ENCODE results near the gene RSPRY1. TPM values are rescaled to one million over a fixed set of nuclear protein-coding genes. Genes with fewer than 3 reads are reported as not detected.

Gene RSPRY1
- polyA plus RNA-seq, 4 donors, result 12.4 to 43.9 (median 17.2) TPM

GRCh38 chr16:57253466-57253865 is 67.3 kb downstream of the RSPRY1 start:
- 78 to 95% (median 92%) methylated on average over 1 of the region's 1 CpG for WGBS, 3 donors
- H3K4me1 ChIP-seq (ENCODE audit: control insufficient read depth in 3 of 3, insufficient read depth in 2 of 3, low read depth in 1 of 3, low read length in 2 of 3), result peaks cover 0 to 20% (median 0%) of the 10 kb centered on the region in 3 donors
- H3K27ac ChIP-seq (ENCODE audit: low read depth in 1 of 3, low read length in 2 of 3), result peak overlapping the region in 1 of 3 donors; percentile 43
- no peak for FAIRE-seq
- peaks cover 19 to 85% (median 39%) of the 10 kb centered on the region in 3 donors for H3K36me3 ChIP-seq (ENCODE audit: control insufficient read depth in 3 of 3, insufficient read depth in 2 of 3, low read depth in 1 of 3, low read length in 3 of 3)
- H3K4me3 ChIP-seq (ENCODE audit: low read depth in 1 of 3, low read length in 3 of 3), result no peak overlapping the region
- no peaks in the 10 kb centered on the region for H3K27me3 ChIP-seq (ENCODE audit: control insufficient read depth in 3 of 3, insufficient read depth in 3 of 3, low read length in 3 of 3)
- DNase-seq, result peak; percentile 52 to 64
- no peaks in the 10 kb centered on the region for H3K9me3 ChIP-seq (ENCODE audit: control insufficient read depth in 2 of 2, insufficient read depth in 1 of 2, low read depth in 1 of 2, low read length in 1 of 2)

GRCh38 chr16:57255686-57256415 is 69.7 kb downstream of the RSPRY1 start:
- FAIRE-seq, result no peak
- peaks cover 14 to 91% (median 34%) of the 10 kb centered on the region in 3 donors for H3K36me3 ChIP-seq (ENCODE audit: control insufficient read depth in 3 of 3, insufficient read depth in 2 of 3, low read depth in 1 of 3, low read length in 3 of 3)

GRCh38 chr16:57256601-57257395 is 70.7 kb downstream of the RSPRY1 start:
- H3K36me3 ChIP-seq (ENCODE audit: control insufficient read depth in 3 of 3, insufficient read depth in 2 of 3, low read depth in 1 of 3, low read length in 3 of 3), result peaks cover 14 to 91% (median 33%) of the 10 kb centered on the region in 3 donors
- H3K27me3 ChIP-seq (ENCODE audit: control insufficient read depth in 3 of 3, insufficient read depth in 3 of 3, low read length in 3 of 3), result no peaks in the 10 kb centered on the region
- WGBS, 3 donors, result 91 to 97% (median 94%) methylated on average over 14 to 16 of the region's 16 CpGs
- peaks cover 0 to 26% (median 0%) of the 10 kb centered on the region in 3 donors for H3K4me1 ChIP-seq (ENCODE audit: control insufficient read depth in 3 of 3, insufficient read depth in 2 of 3, low read depth in 1 of 3, low read length in 2 of 3)
- DNase-seq (no peak), FAIRE-seq (no peak)
- H3K9me3 ChIP-seq (ENCODE audit: control insufficient read depth in 2 of 2, insufficient read depth in 1 of 2, low read depth in 1 of 2, low read length in 1 of 2), result no peaks in the 10 kb centered on the region
- no peak overlapping the region for H3K27ac ChIP-seq (ENCODE audit: low read depth in 1 of 3, low read length in 2 of 3)
- H3K4me3 ChIP-seq (ENCODE audit: low read depth in 1 of 3, low read length in 3 of 3), result no peak overlapping the region

More at GRCh38 chr16:57255686-57256415, 69.7 kb downstream of the RSPRY1 start:
- WGBS, 3 donors, result 70 to 84% (median 82%) methylated on average over 10 of the region's 10 CpGs
- no peaks in the 10 kb centered on the region for H3K9me3 ChIP-seq (ENCODE audit: control insufficient read depth in 2 of 2, insufficient read depth in 1 of 2, low read depth in 1 of 2, low read length in 1 of 2)
- H3K4me3 ChIP-seq (ENCODE audit: low read depth in 1 of 3, low read length in 3 of 3), result no peak overlapping the region
- peaks cover 0 to 29% (median 0%) of the 10 kb centered on the region in 3 donors for H3K4me1 ChIP-seq (ENCODE audit: control insufficient read depth in 3 of 3, insufficient read depth in 2 of 3, low read depth in 1 of 3, low read length in 2 of 3)
- no peaks in the 10 kb centered on the region for H3K27me3 ChIP-seq (ENCODE audit: control insufficient read depth in 3 of 3, insufficient read depth in 3 of 3, low read length in 3 of 3)
- no peak overlapping the region for H3K27ac ChIP-seq (ENCODE audit: low read depth in 1 of 3, low read length in 2 of 3)
- DNase-seq, result no peak

GRCh38 chr16:57257455-57258070 is 71.4 kb downstream of the RSPRY1 start:
- Histone ChIP-seq H3K27me3 (ENCODE audit: control insufficient read depth in 3 of 3, insufficient read depth in 3 of 3, low read length in 3 of 3) (no peaks in the 10 kb centered on the region), H3K4me1 (ENCODE audit: control insufficient read depth in 3 of 3, insufficient read depth in 2 of 3, low read depth in 1 of 3, low read length in 2 of 3) (peaks cover 0 to 25% (median 0%) of the 10 kb centered on the region in 3 donors), H3K27ac (ENCODE audit: low read depth in 1 of 3, low read length in 2 of 3) (no peak overlapping the region), H3K9me3 (ENCODE audit: control insufficient read depth in 2 of 2, insufficient read depth in 1 of 2, low read depth in 1 of 2, low read length in 1 of 2) (no peaks in the 10 kb centered on the region), H3K4me3 (ENCODE audit: low read depth in 1 of 3, low read length in 3 of 3) (no peak overlapping the region), H3K36me3 (ENCODE audit: control insufficient read depth in 3 of 3, insufficient read depth in 2 of 3, low read depth in 1 of 3, low read length in 3 of 3) (peaks cover 6 to 88% (median 26%) of the 10 kb centered on the region in 3 donors)
- WGBS, 3 donors, result 90 to 91% (median 91%) methylated on average over 13 of the region's 13 CpGs
- DNase-seq, result no peak
- no peak for FAIRE-seq

- Histone ChIP-seq H3K4me1 (ENCODE audit: control insufficient read depth in 3 of 3, insufficient read depth in 2 of 3, low read depth in 1 of 3, low read length in 2 of 3) (peaks cover 0 to 29% (median 0%) of the 10 kb centered on the region in 3 donors), H3K36me3 (ENCODE audit: control insufficient read depth in 3 of 3, insufficient read depth in 2 of 3, low read depth in 1 of 3, low read length in 3 of 3) (peaks cover 2 to 95% (median 22%) of the 10 kb centered on the region in 3 donors), H3K27ac (ENCODE audit: low read depth in 1 of 3, low read length in 2 of 3) (no peak overlapping the region), H3K4me3 (ENCODE audit: low read depth in 1 of 3, low read length in 3 of 3) (no peak overlapping the region), H3K9me3 (ENCODE audit: control insufficient read depth in 2 of 2, insufficient read depth in 1 of 2, low read depth in 1 of 2, low read length in 1 of 2) (no peaks in the 10 kb centered on the region), H3K27me3 (ENCODE audit: control insufficient read depth in 3 of 3, insufficient read depth in 3 of 3, low read length in 3 of 3) (no peaks in the 10 kb centered on the region)
- 96 to 98% (median 97%) methylated on average over 18 of the region's 18 CpGs for WGBS, 3 donors
- DNase-seq, result no peak
- FAIRE-seq, result no peak
Observed at GRCh38 chr16:57258226-57258909, 72.2 kb downstream of the RSPRY1 start.

- DNase-seq, result no peak
- H3K9me3 ChIP-seq (ENCODE audit: control insufficient read depth in 2 of 2, insufficient read depth in 1 of 2, low read depth in 1 of 2, low read length in 1 of 2), result no peaks in the 10 kb centered on the region
- H3K4me1 ChIP-seq (ENCODE audit: control insufficient read depth in 3 of 3, insufficient read depth in 2 of 3, low read depth in 1 of 3, low read length in 2 of 3), result peaks cover 0 to 31% (median 5%) of the 10 kb centered on the region in 3 donors
- H3K36me3 ChIP-seq (ENCODE audit: control insufficient read depth in 3 of 3, insufficient read depth in 2 of 3, low read depth in 1 of 3, low read length in 3 of 3), result peaks cover 2 to 94% (median 22%) of the 10 kb centered on the region in 3 donors
- WGBS, 3 donors, result 38 to 77% methylated on average over 1 of the region's 1 CpG; no CpG with 5 or more reads in 1 of the 3 donors
- FAIRE-seq, result no peak
- no peak overlapping the region for H3K27ac ChIP-seq (ENCODE audit: low read depth in 1 of 3, low read length in 2 of 3)
- no peaks in the 10 kb centered on the region for H3K27me3 ChIP-seq (ENCODE audit: control insufficient read depth in 3 of 3, insufficient read depth in 3 of 3, low read length in 3 of 3)
- no peak overlapping the region for H3K4me3 ChIP-seq (ENCODE audit: low read depth in 1 of 3, low read length in 3 of 3)
Observed at GRCh38 chr16:57258910-57259475, 72.9 kb downstream of the RSPRY1 start.

GRCh38 chr16:57260294-57260929 is 74.3 kb downstream of the RSPRY1 start:
- H3K27me3 ChIP-seq (ENCODE audit: control insufficient read depth in 3 of 3, insufficient read depth in 3 of 3, low read length in 3 of 3), result no peaks in the 10 kb centered on the region
- H3K27ac ChIP-seq (ENCODE audit: low read depth in 1 of 3, low read length in 2 of 3), result peak overlapping the region; percentile 8 to 50 (median 50)
- no peak overlapping the region for H3K4me3 ChIP-seq (ENCODE audit: low read depth in 1 of 3, low read length in 3 of 3)
- no peak for DNase-seq
- peaks cover 2 to 93% (median 18%) of the 10 kb centered on the region in 3 donors for H3K36me3 ChIP-seq (ENCODE audit: control insufficient read depth in 3 of 3, insufficient read depth in 2 of 3, low read depth in 1 of 3, low read length in 3 of 3)
- H3K4me1 ChIP-seq (ENCODE audit: control insufficient read depth in 3 of 3, insufficient read depth in 2 of 3, low read depth in 1 of 3, low read length in 2 of 3), result peaks cover 0 to 45% (median 5%) of the 10 kb centered on the region in 3 donors
- FAIRE-seq, result no peak
- WGBS, 3 donors, result 43 to 75% (median 62%) methylated on average over 16 of the region's 16 CpGs
- H3K9me3 ChIP-seq (ENCODE audit: control insufficient read depth in 2 of 2, insufficient read depth in 1 of 2, low read depth in 1 of 2, low read length in 1 of 2), result no peaks in the 10 kb centered on the region
